GM12878 (cell line): ENCODE data around the gene RAE1. TPM values are rescaled to one million over a fixed set of nuclear protein-coding genes. Genes with fewer than 3 reads are reported as not detected.

ENCODE experiments used
- ATAC-seq: fragments of 200-7000 bp; cut with Tn5 transposase; 3 replicates; pipeline ENCODE4 v1.9.1; 2020; ENCODE audit warnings: mild to moderate bottlenecking, moderate library complexity
- BruUV-seq: library from RNA; stranded (reverse); fragments of 400-500 nt; replicated peaks from 2 replicates; lab custom pipeline; 2021; lab: Mats Ljungman, UMichigan
- CTCF ChIA-PET: fragments of 300-600 bp; sonication (Branson Sonifier 250); formaldehyde crosslinking; extraction: SDS; loops from one replicate; lab custom pipeline; 2021; ENCODE audit warnings: inconsistent platforms; lab: Yijun Ruan, JAX
- POLR2A ChIA-PET: fragments of 350-600 bp; formaldehyde crosslinking; extraction: SDS; loops from one replicate; lab custom pipeline; 2021; ENCODE audit warnings: inconsistent platforms; lab: Charles Lee
- RAD21 ChIA-PET: fragments of 300-600 bp; sonication (Branson Sonifier 250); formaldehyde crosslinking; loops from one replicate; lab custom pipeline; 2023; ENCODE audit warnings: antibody characterized with exemption; ENCODE audit not compliant: unreplicated experiment; lab: Charles Lee
- SMC1A ChIA-PET: fragments of 300-600 bp; sonication (Branson Sonifier 250); formaldehyde crosslinking; loops from one replicate; lab custom pipeline; 2023; ENCODE audit not compliant: unreplicated experiment, uncharacterized antibody; lab: Charles Lee
- DNase-seq: peaks from one replicate; pipeline ENCODE4 v3.0.0-alpha.2; 2011; ENCODE audit warnings: low read depth, low spot score
- FAIRE-seq: peaks from 3 replicates; lab custom pipeline; 2011; peaks lifted over from hg19 to GRCh38; lab: Jason Lieb, UNC
- H2AFZ ChIP-seq: 2 replicates; pipeline ENCODE4 v1.6.0; 2011; ENCODE audit warnings: low read depth, low read length, control low read depth; ENCODE audit not compliant: control insufficient read depth
- H3K27ac ChIP-seq: 2 replicates; pipeline ENCODE4 v1.5.1; 2011; ENCODE audit warnings: control low read depth; ENCODE audit not compliant: control insufficient read depth, insufficient read depth
- H3K27me3 ChIP-seq, 2 experiments: replicated peaks in 1 of 2; 2 replicates each; pipeline versions ENCODE4 v1.6.0 to v1.6.1; 2011; ENCODE audit warnings: low read length in 1 of 2; ENCODE audit not compliant: control insufficient read depth in 2 of 2, insufficient read depth in 2 of 2
- H3K36me3 ChIP-seq, 2 experiments: 2 replicates each; pipeline ENCODE4 v1.5.1; 2011; ENCODE audit warnings: low read length in 1 of 2; ENCODE audit not compliant: control insufficient read depth in 2 of 2, insufficient read depth in 2 of 2
- H3K4me1 ChIP-seq: 2 replicates; pipeline ENCODE4 v1.6.1; 2011; ENCODE audit warnings: mild to moderate bottlenecking, low read length, moderate library complexity, mixed read lengths; ENCODE audit not compliant: control insufficient read depth, insufficient read depth
- H3K4me2 ChIP-seq: 2 replicates; pipeline ENCODE4 v1.6.0; 2011; ENCODE audit warnings: control low read depth; ENCODE audit not compliant: control insufficient read depth, insufficient read depth
- H3K4me3 ChIP-seq: fragments of 200-600 bp; sonication (generic); 2 replicates; pipeline ENCODE4 v1.5.1; 2016
- H3K79me2 ChIP-seq: 2 replicates; pipeline ENCODE4 v1.6.0; 2011; ENCODE audit warnings: low read length; ENCODE audit not compliant: control insufficient read depth, insufficient read depth
- H3K9ac ChIP-seq: 2 replicates; pipeline ENCODE4 v1.8.0; 2011; ENCODE audit warnings: low read length, control low read depth, mixed read lengths; ENCODE audit not compliant: control insufficient read depth, insufficient read depth
- H3K9me3 ChIP-seq: replicated peaks from 3 replicates; pipeline ENCODE4 v1.5.1; 2011; ENCODE audit warnings: mild to moderate bottlenecking, low read length; ENCODE audit not compliant: control insufficient read depth, insufficient read depth
- H4K20me1 ChIP-seq: 2 replicates; pipeline ENCODE4 v1.6.0; 2011; ENCODE audit not compliant: control insufficient read depth, insufficient read depth
- SIN3A ChIP-seq: IDR thresholded peaks from 2 replicates; pipeline ENCODE4 v1.6.1; 2012; ENCODE audit warnings: low read depth, low read length, improper control_type of control experiment
- TAF1 ChIP-seq: IDR thresholded peaks from 2 replicates; pipeline ENCODE4 v1.6.1; 2011; ENCODE audit warnings: mild to moderate bottlenecking, low read depth, low read length, borderline replicate concordance
- WGBS: methylation state at CpG from one replicate; pipeline ENCODE4 v1.1.6; 2016; ENCODE audit warnings: low lambda C conversion rate; ENCODE audit not compliant: insufficient replicate concordance, insufficient coverage; ENCODE audit errors: missing lambda C conversion rate; 5-methylcytosine and 5-hydroxymethylcytosine counted together
- in situ Hi-C: fragments of 300-500 bp; cut with MboI; formaldehyde crosslinking; loops from 9 replicates; pipeline ENCODE4 v1.14.3; 2018; ENCODE audit warnings: mixed read lengths
- intact Hi-C: fragments of 100-400 bp; cut with micrococcal nuclease; formaldehyde crosslinking; loops from one replicate; pipeline ENCODE4 v1.14.2; 2022; ENCODE audit not compliant: unreplicated experiment
- polyA plus RNA-seq, 11 experiments: library from polyadenylated mRNA; depleted of rRNA in 4 of 11; unstranded in 6 of 11; stranded (reverse) in 5 of 11; fragments of >200 nt; fragmentation: Nextera tagmentation in 4 of 11; fragmentation: Illumina TruSeq in 1 of 11; extraction: Ambion mirVana in 4 of 11; extraction: Trizol in 1 of 11; gene quantifications; 1 replicate in 1 of 11; 2 replicates in 10 of 11; pipeline versions ENCODE4 v1.2.1 to v1.2.3, GENCODE V29; 2011 to 2016; ENCODE audit warnings: inconsistent platforms in 2 of 11, missing spikeins in 2 of 11, low read depth in 1 of 11
- total RNA-seq, 4 experiments: library from RNA; depleted of rRNA in 3 of 4; stranded (reverse); fragments of >200 nt in 3 of 4; fragmentation: Illumina TruSeq in 1 of 4; extraction: Trizol in 1 of 4; gene quantifications; 2 replicates each; pipeline versions ENCODE4 v1.2.1 to v1.2.3, GENCODE V29; 2013 to 2021
- TF ChIP-seq, protein P1 (sequence below): fragments of 450-650 bp; IDR thresholded peaks from 2 replicates; pipeline ENCODE4 v1.6.1; 2016; ENCODE audit warnings: mild to moderate bottlenecking, moderate library complexity, borderline replicate concordance

Gene RAE1
- total and polyA plus RNA-seq, 10 of the 15 experiments (the other 5 are each of a cell fraction or from before 2014, with no cell fraction given), result 28.7 to 107 (median 49.3) TPM

DNA sequence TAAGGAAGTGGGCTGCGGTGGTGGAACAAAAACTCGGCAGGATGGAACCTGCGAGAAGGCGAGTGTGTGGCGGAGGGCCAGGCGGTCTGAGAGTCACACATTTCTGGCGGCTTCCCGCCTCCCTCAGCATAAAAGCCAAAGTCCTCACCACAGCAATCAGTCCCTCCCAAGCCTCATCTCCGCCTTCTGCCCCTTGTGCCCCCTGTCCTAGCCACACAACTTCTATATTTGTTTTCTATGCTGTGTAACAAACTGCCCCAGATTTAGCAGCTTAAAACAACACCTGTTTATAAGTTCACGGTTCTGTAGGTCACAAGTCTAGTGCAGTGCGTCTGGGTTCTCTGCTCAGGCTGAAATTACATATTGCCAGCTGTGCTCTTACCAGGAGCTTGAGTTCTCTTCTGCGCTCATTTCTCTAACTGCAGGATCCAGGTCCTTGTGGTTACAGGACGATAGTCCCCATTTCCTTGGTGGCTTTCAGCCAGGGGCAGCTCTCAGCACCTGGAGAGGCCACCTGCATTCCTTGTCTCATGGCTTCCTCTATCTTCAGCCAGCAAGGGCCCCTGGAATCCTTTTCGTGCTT, 33.2 kb upstream of the RAE1 start:
- no peaks in the 10 kb centered on the region for H3K9me3 ChIP-seq
- H3K27me3 ChIP-seq, result peaks cover 0 to 5% of the 10 kb centered on the region in 2 experiments
- H3K9ac ChIP-seq, result no peak overlapping the region
- FAIRE-seq, result no peak
- no peaks in the 10 kb centered on the region for H3K36me3 ChIP-seq
- H3K79me2 ChIP-seq, result no peaks in the 10 kb centered on the region
- BruUV-seq, result no TSS peak
- in situ Hi-C loops, result no loop called here
- no peaks in the 10 kb centered on the region for H3K4me1 ChIP-seq
- SMC1A ChIA-PET, result interaction anchor here (1.3 kb wide), 1 partner anchor 70 kb away, joined by 3 read pairs; no protein-coding TSS in a partner anchor
- no peak overlapping the region for H2AFZ ChIP-seq
- POLR2A ChIA-PET, result no interaction called here
- no peak overlapping the region for H3K4me3 ChIP-seq
- no peak overlapping the region for H3K27ac ChIP-seq
- RAD21 ChIA-PET, result no interaction called here
- ATAC-seq, result no peak
- CTCF ChIA-PET, result no interaction called here
- H3K4me2 ChIP-seq, result no peak overlapping the region
- WGBS, result 10% methylated on average over 13 of the region's 14 CpGs
- TF ChIP-seq SIN3A (no peak), TAF1 (no peak)
- TF ChIP-seq, protein P1, sequence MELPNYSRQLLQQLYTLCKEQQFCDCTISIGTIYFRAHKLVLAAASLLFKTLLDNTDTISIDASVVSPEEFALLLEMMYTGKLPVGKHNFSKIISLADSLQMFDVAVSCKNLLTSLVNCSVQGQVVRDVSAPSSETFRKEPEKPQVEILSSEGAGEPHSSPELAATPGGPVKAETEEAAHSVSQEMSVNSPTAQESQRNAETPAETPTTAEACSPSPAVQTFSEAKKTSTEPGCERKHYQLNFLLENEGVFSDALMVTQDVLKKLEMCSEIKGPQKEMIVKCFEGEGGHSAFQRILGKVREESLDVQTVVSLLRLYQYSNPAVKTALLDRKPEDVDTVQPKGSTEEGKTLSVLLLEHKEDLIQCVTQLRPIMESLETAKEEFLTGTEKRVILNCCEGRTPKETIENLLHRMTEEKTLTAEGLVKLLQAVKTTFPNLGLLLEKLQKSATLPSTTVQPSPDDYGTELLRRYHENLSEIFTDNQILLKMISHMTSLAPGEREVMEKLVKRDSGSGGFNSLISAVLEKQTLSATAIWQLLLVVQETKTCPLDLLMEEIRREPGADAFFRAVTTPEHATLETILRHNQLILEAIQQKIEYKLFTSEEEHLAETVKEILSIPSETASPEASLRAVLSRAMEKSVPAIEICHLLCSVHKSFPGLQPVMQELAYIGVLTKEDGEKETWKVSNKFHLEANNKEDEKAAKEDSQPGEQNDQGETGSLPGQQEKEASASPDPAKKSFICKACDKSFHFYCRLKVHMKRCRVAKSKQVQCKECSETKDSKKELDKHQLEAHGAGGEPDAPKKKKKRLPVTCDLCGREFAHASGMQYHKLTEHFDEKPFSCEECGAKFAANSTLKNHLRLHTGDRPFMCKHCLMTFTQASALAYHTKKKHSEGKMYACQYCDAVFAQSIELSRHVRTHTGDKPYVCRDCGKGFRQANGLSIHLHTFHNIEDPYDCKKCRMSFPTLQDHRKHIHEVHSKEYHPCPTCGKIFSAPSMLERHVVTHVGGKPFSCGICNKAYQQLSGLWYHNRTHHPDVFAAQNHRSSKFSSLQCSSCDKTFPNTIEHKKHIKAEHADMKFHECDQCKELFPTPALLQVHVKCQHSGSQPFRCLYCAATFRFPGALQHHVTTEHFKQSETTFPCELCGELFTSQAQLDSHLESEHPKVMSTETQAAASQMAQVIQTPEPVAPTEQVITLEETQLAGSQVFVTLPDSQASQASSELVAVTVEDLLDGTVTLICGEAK, result no peak
- intact Hi-C loops, result no loop called here
- H4K20me1 ChIP-seq, result no peaks in the 10 kb centered on the region
- DNase-seq, result no peak
